Suprapubic skin (tissue), 4 donors: ENCODE measurements around the gene ASCC2.
"Not testable (repeated sequence)": the region's sequence is repeated elsewhere in the genome, so short reads cannot be mapped to it uniquely, and the experiment has no call there.

Experiments
- CTCF ChIP-seq, 2 donors: fragments of 200-600 bp in 1 of 2; fragments of 450-650 bp in 1 of 2; sonication (generic) in 1 of 2; IDR thresholded peaks; one replicate each; pipeline ENCODE4 v1.5.1; 2016 to 2019; ENCODE audit warnings: antibody characterized with exemption in 2 of 2, mild to moderate bottlenecking in 1 of 2, moderate library complexity in 1 of 2
- EP300 ChIP-seq: sonication (generic); formaldehyde crosslinking; IDR thresholded peaks from one replicate; pipeline ENCODE4 v1.6.1; 2017; ENCODE audit warnings: antibody characterized with exemption
- POLR2A ChIP-seq, 2 donors: fragments of 450-650 bp; IDR thresholded peaks; one replicate each; pipeline ENCODE4 v1.6.1; 2017; ENCODE audit warnings: antibody characterized with exemption in 2 of 2, mild to moderate bottlenecking in 2 of 2, moderate library complexity in 2 of 2
- POLR2AphosphoS5 ChIP-seq, 3 donors: sonication (generic); formaldehyde crosslinking; IDR thresholded peaks; one replicate each; pipeline ENCODE4 v1.6.1; 2017; ENCODE audit warnings: antibody characterized with exemption in 3 of 3

GRCh38 chr22:29859030-29859429 lies 21.0 kb upstream of the ASCC2 start:
- TF ChIP-seq POLR2A (IDR thresholded peaks at IDR 0.05); CTCF (IDR thresholded peaks at IDR 0.05); EP300; POLR2AphosphoS5 (IDR thresholded peaks at IDR 0.05): not testable (repeated sequence)
